PC-9 (cell line): ENCODE measurements around the gene PTS. TPM values are rescaled to one million over a fixed set of nuclear protein-coding genes. Genes with fewer than 3 reads are reported as not detected.

Source experiments
- BruUV-seq: library from RNA; stranded (reverse); fragments of 400-500 nt; replicated peaks from 2 replicates; lab custom pipeline; 2021; lab: Mats Ljungman, UMichigan
- CTCF ChIA-PET: fragments of 300-600 bp; sonication (Branson Sonifier 250); formaldehyde crosslinking; loops from one replicate; lab custom pipeline; 2022; ENCODE audit warnings: antibody characterized with exemption; lab: Charles Lee
- POLR2A ChIA-PET: fragments of 300-600 bp; sonication (Branson Sonifier 250); formaldehyde crosslinking; loops from one replicate; lab custom pipeline; 2022; ENCODE audit warnings: antibody characterized with exemption; ENCODE audit not compliant: unreplicated experiment; lab: Charles Lee
- DNase-seq, 2 experiments: peaks; one replicate each; pipeline versions ENCODE4 v3.0.0 to v3.0.0-alpha.2; 2015 to 2022; ENCODE audit warnings: mixed read lengths in 1 of 2
- H2AFZ ChIP-seq: fragments of 200-600 bp; sonication (generic); 2 replicates; pipeline ENCODE4 v1.8.1; 2017; ENCODE audit warnings: antibody characterized with exemption
- H3F3A ChIP-seq: fragments of 200-600 bp; sonication (generic); 2 replicates; pipeline ENCODE4 v1.8.1; 2017; ENCODE audit warnings: antibody characterized with exemption, mild to moderate bottlenecking, low read depth; ENCODE audit not compliant: insufficient read depth
- H3K27ac ChIP-seq: fragments of 200-600 bp; sonication (generic); 2 replicates; pipeline ENCODE4 v1.6.1; 2016; ENCODE audit warnings: mixed run types
- H3K27me3 ChIP-seq: fragments of 200-600 bp; sonication (generic); 2 replicates; pipeline ENCODE4 v1.6.1; 2016; ENCODE audit warnings: low read depth, mixed run types; ENCODE audit not compliant: insufficient read depth
- H3K36me3 ChIP-seq: fragments of 200-600 bp; sonication (generic); 2 replicates; pipeline ENCODE4 v1.6.1; 2016; ENCODE audit warnings: low read depth, mixed run types
- H3K4me1 ChIP-seq: fragments of 200-600 bp; sonication (generic); replicated peaks from 2 replicates; pipeline ENCODE4 v1.6.1; 2016; ENCODE audit warnings: mixed run types; ENCODE audit not compliant: insufficient read depth
- H3K4me2 ChIP-seq: fragments of 200-600 bp; sonication (generic); 2 replicates; pipeline ENCODE4 v1.6.1; 2017; ENCODE audit warnings: mixed run types
- H3K4me3 ChIP-seq: fragments of 200-600 bp; sonication (generic); 2 replicates; pipeline ENCODE4 v1.6.1; 2016; ENCODE audit warnings: mixed run types
- H3K79me2 ChIP-seq: fragments of 200-600 bp; sonication (generic); 2 replicates; pipeline ENCODE4 v1.6.1; 2017; ENCODE audit warnings: low read depth, mixed run types
- H3K9me2 ChIP-seq: fragments of 200-600 bp; sonication (generic); 2 replicates; pipeline ENCODE4 v1.8.1; 2017; ENCODE audit warnings: mild to moderate bottlenecking; ENCODE audit not compliant: insufficient read depth
- H3K9me3 ChIP-seq: fragments of 200-600 bp; sonication (generic); 2 replicates; pipeline ENCODE4 v1.8.1; 2016; ENCODE audit warnings: low read depth; ENCODE audit not compliant: insufficient read depth
- H4K20me1 ChIP-seq: fragments of 200-600 bp; sonication (generic); 2 replicates; pipeline ENCODE4 v1.8.1; 2017; ENCODE audit not compliant: insufficient read depth
- CTCF ChIP-seq: fragments of 200-600 bp; sonication (generic); conservative IDR thresholded peaks from 2 replicates; pipeline ENCODE4 v1.6.1; 2017; ENCODE audit warnings: mixed run types, antibody characterized with exemption, mild to moderate bottlenecking, moderate library complexity
- EZH2 ChIP-seq: fragments of 200-600 bp; sonication (generic); IDR thresholded peaks from 2 replicates; pipeline ENCODE4 v1.8.0; 2017; ENCODE audit warnings: antibody characterized with exemption, low read depth
- intact Hi-C: fragments of 100-400 bp; cut with micrococcal nuclease; formaldehyde crosslinking; loops from one replicate; pipeline ENCODE4 v1.10.0; 2022; ENCODE audit not compliant: unreplicated experiment
- total RNA-seq: library from RNA; stranded (reverse); gene quantifications from 2 replicates; pipeline ENCODE4 v1.2.3, GENCODE V29; 2021

The PTS gene
- total RNA-seq, 1 experiment from 2014 or later: 43.0 TPM

- no peak overlapping the region for H3K4me2 ChIP-seq
- H3K27ac ChIP-seq: no peak overlapping the region
- no peaks in the 10 kb centered on the region for H3K36me3 ChIP-seq
These were observed 13.5 kb upstream of the PTS start for GRCh38 chr11:112212710-112213109.

DNA sequence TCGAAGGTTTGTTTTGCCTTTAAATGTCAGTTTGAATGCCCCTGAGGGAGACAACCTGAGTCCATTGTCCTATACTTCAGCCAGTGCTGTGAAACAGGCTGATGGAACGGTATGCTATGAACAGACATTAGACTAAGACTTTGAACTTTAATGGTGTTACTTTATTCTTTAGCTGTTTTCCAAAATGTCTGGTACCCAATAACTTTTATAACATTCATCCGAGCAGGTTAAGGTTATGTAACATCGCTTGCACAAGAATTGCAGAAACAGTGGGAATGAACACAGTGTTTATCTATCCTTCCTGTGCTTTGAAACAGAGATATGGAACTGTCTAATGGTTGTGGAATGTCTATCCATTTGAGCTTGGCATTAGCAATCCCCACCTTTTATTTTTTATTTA, 12.5 kb upstream of the PTS start:
- ChIA-PET POLR2A (interaction anchor here (0.6 kb wide), 1 partner anchor 93 kb away, joined by 5 read pairs; no protein-coding TSS in a partner anchor), CTCF (no interaction called here)
- H3K4me2 ChIP-seq: no peak overlapping the region
- intact Hi-C loops: no loop called here
- no peaks in the 10 kb centered on the region for H3K9me3 ChIP-seq
- H3K27ac ChIP-seq: no peak overlapping the region
- H3F3A ChIP-seq: 0 out of 2 replicates have a peak, but pooled peaks cover 14% of the 10 kb centered on the region
- H2AFZ ChIP-seq: no peak overlapping the region
- H3K9me2 ChIP-seq: no peaks in the 10 kb centered on the region
- no peaks in the 10 kb centered on the region for H4K20me1 ChIP-seq
- H3K79me2 ChIP-seq: no peaks in the 10 kb centered on the region
- DNase-seq: peak in 1 of 2 experiments; percentile 64
- no peaks in the 10 kb centered on the region for H3K36me3 ChIP-seq
- TF ChIP-seq EZH2: no peak
- TF ChIP-seq CTCF: no peak
- no peak overlapping the region for H3K4me3 ChIP-seq
- peaks cover 19% of the 10 kb centered on the region for H3K4me1 ChIP-seq
- no TSS peak for BruUV-seq
- H3K27me3 ChIP-seq: no peaks in the 10 kb centered on the region

More at GRCh38 chr11:112212710-112213109, 13.5 kb upstream of the PTS start:
- Histone ChIP-seq H4K20me1 (no peaks in the 10 kb centered on the region), H3K9me3 (no peaks in the 10 kb centered on the region), H3K27me3 (no peaks in the 10 kb centered on the region), H3K4me1 (peaks cover 19% of the 10 kb centered on the region), H3F3A (0 out of 2 replicates have a peak, but pooled peaks cover 14% of the 10 kb centered on the region), H3K9me2 (no peaks in the 10 kb centered on the region), H3K79me2 (no peaks in the 10 kb centered on the region), H3K4me3 (no peak overlapping the region), H2AFZ (no peak overlapping the region)
- intact Hi-C loops: no loop called here
- ChIA-PET CTCF (no interaction called here), POLR2A (no interaction called here)
- no TSS peak for BruUV-seq
- DNase-seq: no peak
- TF ChIP-seq CTCF: no peak
- no peak for TF ChIP-seq EZH2

DNA sequence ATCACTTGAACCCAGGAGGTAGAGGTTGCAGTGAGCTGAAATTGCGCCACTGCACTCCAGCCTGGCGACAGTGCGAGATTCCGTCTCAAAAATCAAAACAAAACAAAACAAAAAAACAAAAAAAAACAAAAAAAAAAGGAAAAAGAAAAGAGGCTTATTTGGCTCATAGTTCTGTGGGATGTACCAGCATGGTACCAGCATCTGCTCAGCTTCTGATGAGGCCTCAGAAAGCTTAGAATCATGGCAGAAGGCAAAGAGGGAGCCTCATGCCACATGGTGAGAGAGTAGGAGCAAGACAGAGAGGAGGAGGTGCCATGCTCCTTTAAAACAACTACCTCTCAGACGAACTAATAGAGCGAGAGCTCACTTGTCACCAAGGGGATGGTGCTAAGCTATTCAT, 10.6 kb upstream of the PTS start:
- peak overlapping the region; percentile 29; the same call in 1 of the 2 replicates for H3K4me2 ChIP-seq
- H4K20me1 ChIP-seq: no peaks in the 10 kb centered on the region
- H3K4me1 ChIP-seq: peaks cover 20% of the 10 kb centered on the region
- BruUV-seq: no TSS peak
- 0 out of 2 replicates have a peak, but pooled peaks cover 14% of the 10 kb centered on the region for H3F3A ChIP-seq
- no peaks in the 10 kb centered on the region for H3K79me2 ChIP-seq
- no peak overlapping the region for H2AFZ ChIP-seq
- no peak for DNase-seq
- no peak overlapping the region for H3K27ac ChIP-seq
- no peaks in the 10 kb centered on the region for H3K36me3 ChIP-seq
- H3K9me3 ChIP-seq: no peaks in the 10 kb centered on the region
- no peak overlapping the region for H3K4me3 ChIP-seq
- ChIA-PET CTCF (no interaction called here), POLR2A (no interaction called here)
- intact Hi-C loops: loop anchor here (1.0 kb wide), 1 partner anchor 102 kb away; no protein-coding TSS in a partner anchor
- no peak for TF ChIP-seq EZH2
- no peak for TF ChIP-seq CTCF
- H3K27me3 ChIP-seq: no peaks in the 10 kb centered on the region
- no peaks in the 10 kb centered on the region for H3K9me2 ChIP-seq
